ENCODE measurements around the gene SPPL3.

DNA sequence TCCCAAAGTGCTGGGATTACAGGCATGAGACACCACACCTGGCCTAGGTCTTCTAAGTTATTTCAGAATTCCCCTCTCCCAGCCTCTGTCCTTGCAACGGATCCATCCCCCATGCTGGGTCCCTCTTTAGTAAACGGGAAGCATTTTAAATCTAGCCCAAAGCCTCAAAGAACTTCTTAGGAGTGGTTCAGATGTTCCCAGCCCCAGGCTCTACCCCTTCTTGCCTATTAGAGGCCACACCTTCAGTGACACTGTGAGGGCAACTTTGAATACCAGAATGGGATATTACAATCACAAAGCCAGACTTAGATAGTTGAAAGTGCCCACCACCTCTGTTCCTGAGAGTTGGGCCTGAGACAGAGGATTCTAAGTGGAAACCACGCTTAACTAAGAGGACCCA lies 18.1 kb upstream of the SPPL3 start:
- TF ChIP-seq CTCF (IDR thresholded peaks at IDR 0.05; ENCODE audit: low read depth, low read length, poor library complexity, severe bottlenecking) (no peak), EZH2phosphoT487 (IDR thresholded peaks at IDR 0.05; ENCODE audit: borderline replicate concordance, low read length) (no peak)
